ENCODE measurements around the gene STAG1. TPM values are rescaled to one million over a fixed set of nuclear protein-coding genes. Genes with fewer than 3 reads are reported as not detected.
"Not testable (repeated sequence)": the region's sequence is repeated elsewhere in the genome, so short reads cannot be mapped to it uniquely, and the experiment has no call there.

The STAG1 gene
- total RNA-seq, 1 experiment from 2014 or later = 43.7 TPM

GRCh38 chr3:136621628-136622027, 130.6 kb downstream of the STAG1 start:
- Histone ChIP-seq H3K27me3 (ENCODE audit: control insufficient read depth, insufficient read depth, low read length) (no peaks in the 10 kb centered on the region), H3K27ac (ENCODE audit: low read length) (no peak overlapping the region), H3K36me3 (ENCODE audit: control insufficient read depth, insufficient read depth, low read length) (no peaks in the 10 kb centered on the region), H3K4me3 (ENCODE audit: low read depth in 2 of 2, low read length in 2 of 2) (no peak overlapping the region), H3K9me3 (ENCODE audit: control insufficient read depth, insufficient read depth, low read depth, low read length) (no peaks in the 10 kb centered on the region), H3K4me1 (ENCODE audit: control insufficient read depth, insufficient read depth, low read length) (peaks cover 8% of the 10 kb centered on the region; the same call in 1 of the 2 replicates)
- no peak for TF ChIP-seq SIN3A (IDR thresholded peaks at IDR 0.05; ENCODE audit: borderline replicate concordance, insufficient read depth, low read depth, low read length)
- TF ChIP-seq, protein P1, sequence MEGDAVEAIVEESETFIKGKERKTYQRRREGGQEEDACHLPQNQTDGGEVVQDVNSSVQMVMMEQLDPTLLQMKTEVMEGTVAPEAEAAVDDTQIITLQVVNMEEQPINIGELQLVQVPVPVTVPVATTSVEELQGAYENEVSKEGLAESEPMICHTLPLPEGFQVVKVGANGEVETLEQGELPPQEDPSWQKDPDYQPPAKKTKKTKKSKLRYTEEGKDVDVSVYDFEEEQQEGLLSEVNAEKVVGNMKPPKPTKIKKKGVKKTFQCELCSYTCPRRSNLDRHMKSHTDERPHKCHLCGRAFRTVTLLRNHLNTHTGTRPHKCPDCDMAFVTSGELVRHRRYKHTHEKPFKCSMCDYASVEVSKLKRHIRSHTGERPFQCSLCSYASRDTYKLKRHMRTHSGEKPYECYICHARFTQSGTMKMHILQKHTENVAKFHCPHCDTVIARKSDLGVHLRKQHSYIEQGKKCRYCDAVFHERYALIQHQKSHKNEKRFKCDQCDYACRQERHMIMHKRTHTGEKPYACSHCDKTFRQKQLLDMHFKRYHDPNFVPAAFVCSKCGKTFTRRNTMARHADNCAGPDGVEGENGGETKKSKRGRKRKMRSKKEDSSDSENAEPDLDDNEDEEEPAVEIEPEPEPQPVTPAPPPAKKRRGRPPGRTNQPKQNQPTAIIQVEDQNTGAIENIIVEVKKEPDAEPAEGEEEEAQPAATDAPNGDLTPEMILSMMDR (IDR thresholded peaks at IDR 0.05) = no peak
- no TSS peak for BruUV-seq (replicated peaks)
- intact Hi-C loops (cut with micrococcal nuclease; ENCODE audit: unreplicated experiment) = no loop called here
- in situ Hi-C loops (cut with HindIII; ENCODE audit: low pct_unique_long_range_greater_than_20kb, low sequenced_read_pairs) = no loop called here
- POLR2A ChIA-PET = no interaction called here
- DNase-seq (ENCODE audit: low read depth, low spot score) (no peak), ATAC-seq (no peak)
- CTCF ChIA-PET = no interaction called here

GRCh38 chr3:136620436-136620835, 131.7 kb downstream of the STAG1 start:
- in situ Hi-C loops (cut with HindIII; ENCODE audit: low pct_unique_long_range_greater_than_20kb, low sequenced_read_pairs) (no loop called here), intact Hi-C loops (cut with micrococcal nuclease; ENCODE audit: unreplicated experiment) (no loop called here)
- TF ChIP-seq REST (IDR thresholded peaks at IDR 0.05; ENCODE audit: insufficient read depth in 1 of 2, low read depth in 2 of 2, low read length in 1 of 2) (no peak), POLR2AphosphoS5 (IDR thresholded peaks at IDR 0.05; ENCODE audit: low read depth, low read length) (no peak), TCF7L2 (IDR thresholded peaks at IDR 0.05; ENCODE audit: low read depth, low read length) (no peak), SIN3A (IDR thresholded peaks at IDR 0.05; ENCODE audit: borderline replicate concordance, insufficient read depth, low read depth, low read length) (no peak)
- TF ChIP-seq, protein P1 (IDR thresholded peaks at IDR 0.05) = no peak
- no peak overlapping the region for H3K27ac ChIP-seq (ENCODE audit: low read length)
- H3K9me3 ChIP-seq (ENCODE audit: control insufficient read depth, insufficient read depth, low read depth, low read length) = no peaks in the 10 kb centered on the region
- no peak for ATAC-seq
- H3K4me1 ChIP-seq (ENCODE audit: control insufficient read depth, insufficient read depth, low read length) = peaks cover 4% of the 10 kb centered on the region; the same call in 1 of the 2 replicates
- H3K27me3 ChIP-seq (ENCODE audit: control insufficient read depth, insufficient read depth, low read length) = no peaks in the 10 kb centered on the region
- DNase-seq (ENCODE audit: low read depth, low spot score) = no peak
- CTCF ChIA-PET = no interaction called here
- POLR2A ChIA-PET = no interaction called here
- no peaks in the 10 kb centered on the region for H3K36me3 ChIP-seq (ENCODE audit: control insufficient read depth, insufficient read depth, low read length)
- no peak overlapping the region for H3K4me3 ChIP-seq (ENCODE audit: low read depth in 2 of 2, low read length in 2 of 2)
- no TSS peak for BruUV-seq (replicated peaks)

DNA sequence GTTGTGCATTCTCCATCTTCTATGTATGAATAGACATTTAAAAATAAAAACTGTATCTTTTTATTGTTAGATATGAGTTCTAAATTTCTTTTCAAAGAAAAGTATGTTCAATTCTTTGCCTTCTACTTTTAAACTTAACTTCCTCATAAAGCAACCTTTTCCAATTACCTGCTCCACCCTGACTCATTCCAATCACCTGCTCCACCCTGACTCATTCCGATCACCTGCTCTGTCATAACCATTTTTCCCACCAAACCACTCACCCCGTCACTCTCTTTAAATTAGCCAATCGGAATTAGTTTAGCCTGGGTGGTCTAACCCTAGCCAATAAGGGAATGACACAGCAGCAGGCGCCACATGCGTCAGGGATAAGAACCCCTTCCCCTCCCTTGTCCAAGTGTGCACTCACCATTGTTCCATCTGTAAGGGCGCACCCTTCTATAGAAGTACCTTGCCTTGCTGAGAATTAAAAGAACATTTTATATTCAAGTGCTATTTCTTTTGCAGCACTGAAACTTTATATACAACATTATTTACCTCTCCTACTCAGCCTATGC, 134.1 kb downstream of the STAG1 start:
- CTCF ChIA-PET; DNase-seq (ENCODE audit: low read depth, low spot score); BruUV-seq (replicated peaks); in situ Hi-C loops (cut with HindIII; ENCODE audit: low pct_unique_long_range_greater_than_20kb, low sequenced_read_pairs); H3K4me3 ChIP-seq (ENCODE audit: low read depth in 2 of 2, low read length in 2 of 2); H3K4me1 ChIP-seq (ENCODE audit: control insufficient read depth, insufficient read depth, low read length); H3K36me3 ChIP-seq (ENCODE audit: control insufficient read depth, insufficient read depth, low read length); ATAC-seq; H3K27me3 ChIP-seq (ENCODE audit: control insufficient read depth, insufficient read depth, low read length); intact Hi-C loops (cut with micrococcal nuclease; ENCODE audit: unreplicated experiment); H3K9me3 ChIP-seq (ENCODE audit: control insufficient read depth, insufficient read depth, low read depth, low read length); H3K27ac ChIP-seq (ENCODE audit: low read length): not testable (repeated sequence)
- POLR2A ChIA-PET = interaction anchor here (0.5 kb wide), 1 partner anchor 153 kb away, joined by 5 read pairs; no protein-coding TSS in a partner anchor

Data from Panc1 (cell line).